A549 (cell line): ENCODE measurements around the gene ADARB1. TPM values are rescaled to one million over a fixed set of nuclear protein-coding genes. Genes with fewer than 3 reads are reported as not detected.

Experiments used
- ATAC-seq, 2 experiments: fragments of 200-7000 bp in 1 of 2; fragments of >200 bp in 1 of 2; cut with Nextera tagmentation in 1 of 2; cut with Tn5 transposase in 1 of 2; 3 replicates each; pipeline versions ENCODE4 v1.8.0 to v1.9.1; 2018 to 2020; ENCODE audit warnings: mild to moderate bottlenecking in 1 of 2, moderate library complexity in 1 of 2
- CTCF ChIA-PET: fragments of 300-600 bp; sonication (Branson Sonifier 250); formaldehyde crosslinking; extraction: SDS; loops from one replicate; lab custom pipeline; 2021; ENCODE audit warnings: antibody characterized with exemption, inconsistent platforms; lab: Yijun Ruan, JAX
- POLR2A ChIA-PET: fragments of 350-600 bp; formaldehyde crosslinking; extraction: SDS; loops from one replicate; lab custom pipeline; 2021; ENCODE audit warnings: antibody characterized with exemption, inconsistent platforms; lab: Yijun Ruan, JAX
- DNase-seq, 2 experiments: peaks; one replicate each; pipeline versions ENCODE4 v3.0.0 to v3.0.0-alpha.2; 2011 to 2016; ENCODE audit warnings: low read depth in 1 of 2, low spot score in 1 of 2
- FAIRE-seq: peaks from 2 replicates; lab custom pipeline; 2011; peaks lifted over from hg19 to GRCh38; lab: Jason Lieb, UNC
- H3K27ac ChIP-seq, 2 experiments: fragments of >200 bp; sonication (Bioruptor Twin); formaldehyde crosslinking; 3 replicates each; pipeline ENCODE4 v1.5.1; 2016 to 2017
- H3K4me1 ChIP-seq: fragments of >200 bp; sonication (Bioruptor Twin); formaldehyde crosslinking; 3 replicates; pipeline ENCODE4 v1.6.1; 2016
- H3K4me2 ChIP-seq: fragments of >200 bp; sonication (Bioruptor Twin); formaldehyde crosslinking; 3 replicates; pipeline ENCODE4 v1.6.1; 2016
- H3K4me3 ChIP-seq: fragments of >200 bp; sonication (Bioruptor Twin); formaldehyde crosslinking; 3 replicates; pipeline ENCODE4 v1.5.1; 2016
- H3K9me3 ChIP-seq: fragments of >200 bp; sonication (Bioruptor Twin); formaldehyde crosslinking; 3 replicates; pipeline ENCODE4 v1.6.1; 2016
- CBX8 ChIP-seq: fragments of 200-600 bp; sonication (generic); IDR thresholded peaks from 2 replicates; pipeline ENCODE4 v1.6.1; 2016
- CEBPB ChIP-seq, 2 experiments: fragments of >200 bp in 1 of 2; sonication (Bioruptor Twin) in 1 of 2; formaldehyde crosslinking in 1 of 2; IDR thresholded peaks; 2 replicates each; pipeline ENCODE4 v1.6.1; 2012 to 2016
- CTCF ChIP-seq: fragments of >200 bp; sonication (Bioruptor Twin); formaldehyde crosslinking; IDR thresholded peaks from 3 replicates; pipeline ENCODE4 v1.5.1; 2016
- FOSL2 ChIP-seq, 2 experiments: fragments of 450-650 bp in 1 of 2; fragments of >200 bp in 1 of 2; sonication (Bioruptor Twin) in 1 of 2; formaldehyde crosslinking; IDR thresholded peaks; 2 replicates each; pipeline versions ENCODE4 v1.5.0 to v1.6.1; 2016 to 2020; ENCODE audit warnings: mild to moderate bottlenecking in 1 of 2, moderate library complexity in 1 of 2
- FOXS1 ChIP-seq: fragments of 250-450 bp; sonication (Bioruptor Pico); IDR thresholded peaks from 2 replicates; pipeline ENCODE4 v1.5.0; 2020; ENCODE audit warnings: mild to moderate bottlenecking, moderate library complexity
- GATA3 ChIP-seq: IDR thresholded peaks from 2 replicates; pipeline ENCODE4 v1.6.1; 2012; ENCODE audit warnings: borderline replicate concordance
- HDAC2 ChIP-seq: fragments of 200-600 bp; sonication (generic); IDR thresholded peaks from 2 replicates; pipeline ENCODE4 v1.6.1; 2016
- HOXA7 ChIP-seq: fragments of 250-450 bp; sonication (Bioruptor Pico); IDR thresholded peaks from 2 replicates; pipeline ENCODE4 v1.5.0; 2020; ENCODE audit warnings: mild to moderate bottlenecking, moderate library complexity
- HOXB13 ChIP-seq: fragments of 250-450 bp; sonication (Bioruptor Pico); IDR thresholded peaks from 2 replicates; pipeline ENCODE4 v1.5.0; 2020; ENCODE audit warnings: low read depth, mild to moderate bottlenecking, moderate library complexity
- HOXB5 ChIP-seq: fragments of 250-450 bp; sonication (Bioruptor Pico); IDR thresholded peaks from 2 replicates; pipeline ENCODE4 v1.5.0; 2020; ENCODE audit warnings: mild to moderate bottlenecking, moderate library complexity
- KDM1A ChIP-seq: fragments of 200-600 bp; sonication (generic); IDR thresholded peaks from 2 replicates; pipeline ENCODE4 v1.6.1; 2016; ENCODE audit warnings: low read depth, mild to moderate bottlenecking
- MAFK ChIP-seq: fragments of 450-650 bp; IDR thresholded peaks from 2 replicates; pipeline ENCODE4 v1.6.1; 2014; ENCODE audit not compliant: partially characterized antibody
- MAX ChIP-seq: IDR thresholded peaks from 2 replicates; pipeline ENCODE4 v1.6.1; 2012
- MYC ChIP-seq: IDR thresholded peaks from 2 replicates; pipeline ENCODE4 v1.6.1; 2012; ENCODE audit warnings: mild to moderate bottlenecking, inconsistent platforms, low read length, improper control_type of control experiment, borderline replicate concordance
- NFE2L2 ChIP-seq: fragments of 150-350 bp; conservative IDR thresholded peaks from 2 replicates; pipeline ENCODE4 v1.6.1; 2014; ENCODE audit warnings: low read length
- PHF8 ChIP-seq: fragments of 200-600 bp; sonication (generic); IDR thresholded peaks from 2 replicates; pipeline ENCODE4 v1.6.1; 2016; ENCODE audit warnings: low read depth, mild to moderate bottlenecking, antibody characterized with exemption, moderate library complexity, borderline replicate concordance
- POLR2A ChIP-seq: IDR thresholded peaks from 2 replicates; pipeline ENCODE4 v1.6.1; 2012; ENCODE audit warnings: mild to moderate bottlenecking, low read length
- REST ChIP-seq: fragments of 200-600 bp; sonication (generic); IDR thresholded peaks from 2 replicates; pipeline ENCODE4 v1.6.1; 2016; ENCODE audit warnings: antibody characterized with exemption, mild to moderate bottlenecking, moderate library complexity
- RNF2 ChIP-seq: fragments of 200-600 bp; sonication (generic); IDR thresholded peaks from 2 replicates; pipeline ENCODE4 v1.6.1; 2016; ENCODE audit warnings: low read depth, mild to moderate bottlenecking, antibody characterized with exemption, moderate library complexity, borderline replicate concordance
- SMC3 ChIP-seq: fragments of >200 bp; sonication (Bioruptor Twin); formaldehyde crosslinking; IDR thresholded peaks from 3 replicates; pipeline ENCODE4 v1.6.1; 2018; ENCODE audit warnings: inconsistent platforms
- ZFP36 ChIP-seq: fragments of 450-650 bp; IDR thresholded peaks from 2 replicates; pipeline ENCODE4 v1.6.1; 2014; ENCODE audit warnings: borderline replicate concordance; ENCODE audit not compliant: partially characterized antibody
- WGBS: methylation state at CpG from one replicate; pipeline ENCODE4 v1.1.6; 2017; ENCODE audit errors: missing lambda C conversion rate; 5-methylcytosine and 5-hydroxymethylcytosine counted together
- polyA plus RNA-seq, 4 experiments: library from polyadenylated mRNA; depleted of rRNA in 3 of 4; stranded (reverse); fragments of >200 nt; fragmentation: RNase III in 1 of 4; extraction: RNeasy Plus Mini Kit Qiagen cat#74134 plus additional on column Dnase treatment in 1 of 4; gene quantifications; 2 replicates in 3 of 4; 3 replicates in 1 of 4; pipeline ENCODE4 v1.2.3, GENCODE V29; 2011 to 2017
- TF ChIP-seq, protein P1 (sequence below): IDR thresholded peaks from 2 replicates; pipeline ENCODE4 v1.6.1; 2012
- TF ChIP-seq, protein P2 (sequence below): fragments of >200 bp; sonication (Bioruptor Twin); formaldehyde crosslinking; IDR thresholded peaks from 3 replicates; pipeline ENCODE4 v1.6.1; 2016
- TF ChIP-seq, protein P3 (sequence below): fragments of 250-450 bp; sonication (Bioruptor Pico); IDR thresholded peaks from 2 replicates; pipeline ENCODE4 v1.5.0; 2020; ENCODE audit warnings: low read depth, mild to moderate bottlenecking, moderate library complexity

ADARB1 gene
- polyA plus RNA-seq, 2 of the 4 experiments (the other 2 are of a cell fraction) = 3.2 to 5.7 TPM

- CTCF ChIA-PET = no interaction called here
- no peak overlapping the region for H3K4me2 ChIP-seq
Observed at GRCh38 chr21:45220071-45220481, 145.7 kb downstream of the ADARB1 start.

GRCh38 chr21:45220714-45221490 is 146.5 kb downstream of the ADARB1 start:
- CTCF ChIA-PET = interaction anchor here (1.2 kb wide), 1 partner anchor 12 kb away, joined by 3 read pairs; no protein-coding TSS in a partner anchor
- FAIRE-seq (no peak), ATAC-seq (no peak), DNase-seq (no peak)
- no peaks in the 10 kb centered on the region for H3K4me1 ChIP-seq
- H3K4me3 ChIP-seq = no peak overlapping the region
- H3K9me3 ChIP-seq = peaks cover 6% of the 10 kb centered on the region; the same call in 1 of the 3 replicates
- POLR2A ChIA-PET = no interaction called here
- H3K4me2 ChIP-seq = no peak overlapping the region
- WGBS = 88% methylated on average over 29 of the region's 29 CpGs
- TF ChIP-seq CBX8 (no peak), CEBPB (IDR thresholded peaks at IDR 0.05) (no peak), FOSL2 (IDR thresholded peaks at IDR 0.05) (no peak), FOSL2 (CRISPR knock-in tag; IDR thresholded peaks at IDR 0.05) (no peak), SMC3 (no peak), RNF2 (no peak), HOXB5 (CRISPR knock-in tag) (no peak), REST (no peak), HOXB13 (CRISPR knock-in tag) (no peak), FOXS1 (no peak), MAX (no peak), POLR2A (no peak), HDAC2 (no peak), GATA3 (no peak), KDM1A (no peak), MYC (no peak)
- TF ChIP-seq, protein P1, sequence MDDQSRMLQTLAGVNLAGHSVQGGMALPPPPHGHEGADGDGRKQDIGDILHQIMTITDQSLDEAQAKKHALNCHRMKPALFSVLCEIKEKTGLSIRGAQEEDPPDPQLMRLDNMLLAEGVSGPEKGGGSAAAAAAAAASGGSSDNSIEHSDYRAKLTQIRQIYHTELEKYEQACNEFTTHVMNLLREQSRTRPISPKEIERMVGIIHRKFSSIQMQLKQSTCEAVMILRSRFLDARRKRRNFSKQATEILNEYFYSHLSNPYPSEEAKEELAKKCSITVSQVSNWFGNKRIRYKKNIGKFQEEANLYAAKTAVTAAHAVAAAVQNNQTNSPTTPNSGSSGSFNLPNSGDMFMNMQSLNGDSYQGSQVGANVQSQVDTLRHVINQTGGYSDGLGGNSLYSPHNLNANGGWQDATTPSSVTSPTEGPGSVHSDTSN = no peak
- TF ChIP-seq, protein P2, sequence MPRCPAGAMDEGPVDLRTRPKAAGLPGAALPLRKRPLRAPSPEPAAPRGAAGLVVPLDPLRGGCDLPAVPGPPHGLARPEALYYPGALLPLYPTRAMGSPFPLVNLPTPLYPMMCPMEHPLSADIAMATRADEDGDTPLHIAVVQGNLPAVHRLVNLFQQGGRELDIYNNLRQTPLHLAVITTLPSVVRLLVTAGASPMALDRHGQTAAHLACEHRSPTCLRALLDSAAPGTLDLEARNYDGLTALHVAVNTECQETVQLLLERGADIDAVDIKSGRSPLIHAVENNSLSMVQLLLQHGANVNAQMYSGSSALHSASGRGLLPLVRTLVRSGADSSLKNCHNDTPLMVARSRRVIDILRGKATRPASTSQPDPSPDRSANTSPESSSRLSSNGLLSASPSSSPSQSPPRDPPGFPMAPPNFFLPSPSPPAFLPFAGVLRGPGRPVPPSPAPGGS = no peak
- TF ChIP-seq, protein P3, sequence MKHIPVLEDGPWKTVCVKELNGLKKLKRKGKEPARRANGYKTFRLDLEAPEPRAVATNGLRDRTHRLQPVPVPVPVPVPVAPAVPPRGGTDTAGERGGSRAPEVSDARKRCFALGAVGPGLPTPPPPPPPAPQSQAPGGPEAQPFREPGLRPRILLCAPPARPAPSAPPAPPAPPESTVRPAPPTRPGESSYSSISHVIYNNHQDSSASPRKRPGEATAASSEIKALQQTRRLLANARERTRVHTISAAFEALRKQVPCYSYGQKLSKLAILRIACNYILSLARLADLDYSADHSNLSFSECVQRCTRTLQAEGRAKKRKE = no peak
- no peak overlapping the region for H3K27ac ChIP-seq

More at GRCh38 chr21:45220071-45220481, 145.7 kb downstream of the ADARB1 start:
- TF ChIP-seq HOXA7 (CRISPR knock-in tag) (no peak), MAFK (no peak), NFE2L2 (no peak), SMC3 (no peak), PHF8 (no peak), CTCF (no peak), ZFP36 (no peak)
- TF ChIP-seq, all 56 proteins: peak for 0
- Histone ChIP-seq H3K4me3 (no peak overlapping the region), H3K27ac (no peak overlapping the region), H3K9me3 (peaks cover 6% of the 10 kb centered on the region; the same call in 1 of the 3 replicates), H3K4me1 (no peaks in the 10 kb centered on the region)
- DNase-seq = no peak
- no peak for ATAC-seq
- 63% methylated on average over 4 of the region's 4 CpGs for WGBS
- FAIRE-seq = no peak
- POLR2A ChIA-PET = no interaction called here
